Measurements from ENCODE around the gene FBXL14. TPM values are rescaled to one million over a fixed set of nuclear protein-coding genes. Genes with fewer than 3 reads are reported as not detected.
A peak's percentile ranks its signal among the peaks of the same experiment; 100 is the strongest.

The FBXL14 gene
- total and polyA plus RNA-seq, 9 of the 15 experiments (the other 6 are each of a cell fraction or from before 2014, with no cell fraction given) = 0.13 to 9.8 (median 3.3) TPM

- peaks cover 5% of the 10 kb centered on the region; the same call in 1 of the 3 replicates for H3K79me2 ChIP-seq (ENCODE audit: control insufficient read depth, insufficient read depth, low read length)
- H3K27me3 ChIP-seq (ENCODE audit: control insufficient read depth in 2 of 2, insufficient read depth in 2 of 2, low read length in 2 of 2) = no peaks in the 10 kb centered on the region
- CTCF ChIA-PET (ENCODE audit: low intra/inter-chr PET ratio) = no interaction called here
- no peak overlapping the region for H3K9ac ChIP-seq (ENCODE audit: insufficient read depth in 1 of 2, low read depth in 2 of 2, low read length in 2 of 2)
- POLR2A ChIA-PET = interaction anchor here (0.6 to 1.0 kb wide), 2 partner anchors 9 to 98 kb away, joined by 4 read pairs; no protein-coding TSS in a partner anchor
- H3K4me3 ChIP-seq = no peak overlapping the region
- H3K27ac ChIP-seq (ENCODE audit: extremely low read depth, low read depth, low read length) = no peak overlapping the region
- H4K20me1 ChIP-seq (replicated peaks; ENCODE audit: control insufficient read depth, insufficient read depth, low read length) = no peaks in the 10 kb centered on the region
- in situ Hi-C loops (cut with MboI) = loop anchor here (25.0 kb wide), 2 partner anchors 293 to 1018 kb away; no protein-coding TSS in a partner anchor
- TF ChIP-seq POU5F1 (IDR thresholded peaks at IDR 0.05; ENCODE audit: borderline replicate concordance, low read depth, low read length, partially characterized antibody) = no peak
- TF ChIP-seq E2F4 (CRISPR knock-in tag; IDR thresholded peaks at IDR 0.05; ENCODE audit: low read depth) = no peak
- no peaks in the 10 kb centered on the region for H3K36me3 ChIP-seq (ENCODE audit: control insufficient read depth, insufficient read depth, low read length)
- BruUV-seq (replicated peaks) = no TSS peak
- peaks cover 18 to 26% of the 10 kb centered on the region in 2 experiments; a peak in 4 of 5 replicates for H3K4me1 ChIP-seq (replicated peaks in 1 of 2; ENCODE audit: control insufficient read depth in 2 of 2, insufficient read depth in 2 of 2, low read length in 2 of 2)
- no peak for DNase-seq (ENCODE audit: extremely low read depth in 1 of 4, low spot score in 3 of 4)
- no peak for ATAC-seq
- peak; percentile 6 for FAIRE-seq
- H3K9me3 ChIP-seq (replicated peaks; ENCODE audit: control insufficient read depth, insufficient read depth, low read depth, low read length) = no peaks in the 10 kb centered on the region
- no peak overlapping the region for H2AFZ ChIP-seq (ENCODE audit: low read depth, low read length)
- H3K9me1 ChIP-seq (ENCODE audit: control insufficient read depth, insufficient read depth, low read length) = no peaks in the 10 kb centered on the region
- WGBS (ENCODE audit: insufficient coverage, low coverage, missing lambda C conversion rate) = 85% methylated on average over 10 of the region's 11 CpGs
- intact Hi-C loops (cut with micrococcal nuclease) = loop anchor here (5.0 to 10.0 kb wide), 2 partner anchors 48 to 65 kb away; no protein-coding TSS in a partner anchor
- H3K4me2 ChIP-seq (ENCODE audit: insufficient read depth, low read length) = no peak overlapping the region
Measured at GRCh38 chr12:1579651-1580435, 14.5 kb downstream of the FBXL14 start.
